Calu3 (cell line): ENCODE results near the gene SLAIN2. TPM values are rescaled to one million over a fixed set of nuclear protein-coding genes. Genes with fewer than 3 reads are reported as not detected.

Source experiments
- BruUV-seq: library from RNA; stranded (reverse); fragments of 400-500 nt; replicated peaks from 2 replicates; lab custom pipeline; 2021; lab: Mats Ljungman, UMichigan
- CTCF ChIA-PET: fragments of 300-600 bp; sonication (Branson Sonifier 250); formaldehyde crosslinking; loops from one replicate; lab custom pipeline; 2022; ENCODE audit warnings: antibody characterized with exemption; lab: Charles Lee
- DNase-seq: peaks from one replicate; pipeline ENCODE4 v3.0.0; 2022
- H3K27ac Mint-ChIP-seq: one replicate; pipeline ENCODE4 v1.8.0; 2022; ENCODE audit warnings: mixed read lengths; ENCODE audit not compliant: unreplicated experiment
- H3K27me3 Mint-ChIP-seq: one replicate; pipeline ENCODE4 v1.8.0; 2022; ENCODE audit warnings: mixed read lengths; ENCODE audit not compliant: unreplicated experiment
- H3K36me3 Mint-ChIP-seq: one replicate; pipeline ENCODE4 v1.8.0; 2022; ENCODE audit warnings: mild to moderate bottlenecking, moderate library complexity, mixed read lengths; ENCODE audit not compliant: insufficient read depth, unreplicated experiment
- H3K4me1 Mint-ChIP-seq: one replicate; pipeline ENCODE4 v1.8.0; 2022; ENCODE audit warnings: mild to moderate bottlenecking, low read depth, mixed read lengths; ENCODE audit not compliant: unreplicated experiment
- H3K4me3 Mint-ChIP-seq: one replicate; pipeline ENCODE4 v1.8.0; 2022; ENCODE audit warnings: mild to moderate bottlenecking, low read depth, moderate library complexity, mixed read lengths; ENCODE audit not compliant: unreplicated experiment
- H3K9me3 Mint-ChIP-seq: one replicate; pipeline ENCODE4 v1.8.0; 2022; ENCODE audit warnings: low read depth, mixed read lengths; ENCODE audit not compliant: unreplicated experiment
- CTCF ChIP-seq: fragments of 200-600 bp; IDR thresholded peaks from one replicate; pipeline ENCODE4 v1.8.0; 2022; ENCODE audit warnings: antibody characterized with exemption; ENCODE audit not compliant: unreplicated experiment
- intact Hi-C: fragments of 100-400 bp; cut with micrococcal nuclease; formaldehyde crosslinking; loops from one replicate; pipeline ENCODE4 v1.10.0; 2022; ENCODE audit not compliant: unreplicated experiment
- total RNA-seq: library from RNA; stranded (reverse); gene quantifications from 2 replicates; pipeline ENCODE4 v1.2.3, GENCODE V29; 2022

SLAIN2 gene
- total RNA-seq, 1 experiment from 2014 or later = 44.1 TPM

- no peaks in the 10 kb centered on the region for H3K36me3 Mint-ChIP-seq
- CTCF ChIA-PET = no interaction called here
- no peak overlapping the region for H3K4me3 Mint-ChIP-seq
- TF ChIP-seq CTCF = no peak
- H3K4me1 Mint-ChIP-seq = no peaks in the 10 kb centered on the region
- no peaks in the 10 kb centered on the region for H3K27me3 Mint-ChIP-seq
- intact Hi-C loops = no loop called here
- H3K9me3 Mint-ChIP-seq = no peaks in the 10 kb centered on the region
- no peak for DNase-seq
- no TSS peak for BruUV-seq
- H3K27ac Mint-ChIP-seq = no peak overlapping the region
These were observed 9.5 kb downstream of the SLAIN2 start for GRCh38 chr4:48350871-48351270.

- CTCF ChIA-PET = no interaction called here
- Mint-ChIP-seq H3K27ac (no peak overlapping the region), H3K9me3 (no peaks in the 10 kb centered on the region), H3K36me3 (no peaks in the 10 kb centered on the region), H3K27me3 (no peaks in the 10 kb centered on the region), H3K4me1 (no peaks in the 10 kb centered on the region), H3K4me3 (no peak overlapping the region)
- intact Hi-C loops = no loop called here
- TF ChIP-seq CTCF = no peak
- DNase-seq = no peak
- no TSS peak for BruUV-seq
These were observed 11.5 kb downstream of the SLAIN2 start for GRCh38 chr4:48352793-48353192.

GRCh38 chr4:48356355-48356754 is 15.0 kb downstream of the SLAIN2 start:
- Mint-ChIP-seq H3K27me3 (no peaks in the 10 kb centered on the region), H3K36me3 (no peaks in the 10 kb centered on the region), H3K27ac (no peak overlapping the region), H3K9me3 (no peaks in the 10 kb centered on the region), H3K4me1 (no peaks in the 10 kb centered on the region), H3K4me3 (no peak overlapping the region)
- intact Hi-C loops = no loop called here
- no peak for DNase-seq
- TF ChIP-seq CTCF = no peak
- BruUV-seq = no TSS peak
- CTCF ChIA-PET = interaction anchor here (0.6 kb wide), 1 partner anchor 12 kb away, joined by 3 read pairs; no protein-coding TSS in a partner anchor

GRCh38 chr4:48360285-48361011 is 19.1 kb downstream of the SLAIN2 start:
- BruUV-seq = no TSS peak
- intact Hi-C loops = no loop called here
- no peak overlapping the region for H3K4me3 Mint-ChIP-seq
- no peaks in the 10 kb centered on the region for H3K27me3 Mint-ChIP-seq
- no peaks in the 10 kb centered on the region for H3K36me3 Mint-ChIP-seq
- H3K27ac Mint-ChIP-seq = no peak overlapping the region
- H3K4me1 Mint-ChIP-seq = no peaks in the 10 kb centered on the region
- no peak for TF ChIP-seq CTCF
- CTCF ChIA-PET = no interaction called here
- H3K9me3 Mint-ChIP-seq = no peaks in the 10 kb centered on the region
- DNase-seq = no peak
